GM19238 (cell line): Measurements from ENCODE around the gene IQCK.
"Not testable (repeated sequence)": the region's sequence is repeated elsewhere in the genome, so short reads cannot be mapped to it uniquely, and the experiment has no call there.

Experiments
- DNase-seq: peaks from one replicate; pipeline ENCODE4 v3.0.0; 2011; ENCODE audit warnings: low spot score; ENCODE audit not compliant: insufficient read length

IQCK gene

DNA sequence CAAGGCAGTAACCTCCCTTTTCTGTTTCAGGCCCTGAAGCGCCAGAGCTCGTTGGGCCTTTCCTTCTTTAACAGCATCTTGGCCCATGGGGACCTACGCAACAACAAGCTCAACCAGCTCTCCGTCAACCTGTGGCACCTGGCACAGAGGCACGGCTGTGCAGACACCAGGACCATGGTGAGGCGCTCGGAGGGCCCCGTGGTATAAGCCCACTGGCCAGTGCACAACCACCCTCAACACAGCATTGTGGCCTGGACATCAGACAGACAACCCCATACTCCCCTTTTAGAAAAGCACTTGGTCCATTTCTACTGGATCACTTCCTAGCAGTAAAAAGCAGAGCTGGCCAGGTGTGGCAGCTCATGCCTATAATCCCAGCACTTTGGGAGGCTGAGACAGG is 18.6 kb upstream of the IQCK start:
- DNase-seq: no peak

DNA sequence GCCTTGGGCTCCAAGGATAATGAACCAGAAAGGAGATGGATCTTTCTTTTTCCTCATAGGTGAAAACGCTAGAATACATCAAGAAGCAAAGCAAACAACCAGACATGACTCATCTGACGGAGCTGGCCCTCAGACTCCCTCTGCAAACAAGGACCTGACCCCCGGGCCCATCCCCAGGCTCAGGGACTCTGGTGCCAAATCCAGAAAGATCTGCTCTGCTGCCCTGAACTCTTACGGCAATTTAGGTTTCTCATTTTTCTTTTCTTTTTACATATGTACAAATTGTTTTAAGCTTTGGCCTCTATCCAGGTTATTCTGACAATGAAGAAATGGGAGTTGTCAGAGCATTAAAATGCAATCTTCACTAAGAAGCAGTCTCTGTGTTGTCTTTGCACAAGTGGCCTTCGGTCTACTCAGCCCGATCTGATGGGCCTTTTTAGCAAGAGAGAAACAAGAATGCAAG is 17.7 kb upstream of the IQCK start:
- no peak for DNase-seq

DNA sequence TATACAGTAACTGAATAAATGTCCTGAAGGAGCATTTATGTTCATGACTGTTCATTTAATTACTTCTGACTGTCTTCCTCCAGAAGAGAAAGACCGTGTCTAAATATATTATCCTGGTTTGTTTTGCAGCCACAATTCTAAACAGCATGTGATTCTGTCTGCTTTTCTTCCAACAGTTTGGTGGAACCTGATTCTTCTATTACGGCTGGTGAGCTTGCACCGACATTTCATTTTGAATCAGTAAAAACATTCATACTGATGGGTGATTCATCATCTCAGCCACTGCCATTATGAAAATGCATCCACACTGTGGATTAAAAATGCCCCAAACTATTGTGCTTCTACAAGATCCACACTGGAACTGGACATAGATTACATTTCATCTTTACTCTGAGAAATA is 17.0 kb upstream of the IQCK start:
- DNase-seq: no peak

DNA sequence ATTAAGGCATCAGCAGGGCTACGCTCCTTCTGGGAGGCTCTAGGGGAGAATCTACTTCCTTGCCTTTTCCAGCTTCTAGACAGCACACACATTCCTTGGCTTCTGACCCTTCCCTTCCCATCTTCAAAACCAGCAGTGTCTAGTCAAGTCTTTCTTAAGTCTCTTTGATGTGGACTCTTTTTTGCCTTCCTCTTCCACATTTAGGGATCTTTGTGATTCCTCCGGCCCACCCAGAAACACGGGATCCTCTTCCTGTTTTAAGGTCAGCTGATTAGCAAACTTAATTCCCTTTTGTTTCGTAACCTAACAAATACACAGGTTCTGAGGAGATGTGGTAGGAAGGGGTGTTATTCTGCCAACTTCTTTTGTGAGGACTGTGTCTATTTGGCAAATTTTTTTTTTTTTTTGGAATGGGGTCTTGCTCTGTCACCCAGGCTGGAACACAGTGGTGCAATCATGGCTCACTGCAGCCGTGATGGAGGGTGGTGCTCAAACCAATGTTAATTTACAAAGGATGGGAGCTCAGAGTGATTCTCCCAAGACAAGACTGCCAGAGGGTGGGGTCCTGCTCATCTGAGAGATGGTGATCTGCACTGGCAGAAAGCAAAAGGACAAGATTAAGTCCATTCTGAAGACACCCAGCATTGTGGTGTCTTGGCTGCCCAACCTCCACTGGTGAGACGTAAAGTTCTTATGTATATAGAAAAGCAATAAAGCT is 14.7 kb upstream of the IQCK start:
- no peak for DNase-seq

DNA sequence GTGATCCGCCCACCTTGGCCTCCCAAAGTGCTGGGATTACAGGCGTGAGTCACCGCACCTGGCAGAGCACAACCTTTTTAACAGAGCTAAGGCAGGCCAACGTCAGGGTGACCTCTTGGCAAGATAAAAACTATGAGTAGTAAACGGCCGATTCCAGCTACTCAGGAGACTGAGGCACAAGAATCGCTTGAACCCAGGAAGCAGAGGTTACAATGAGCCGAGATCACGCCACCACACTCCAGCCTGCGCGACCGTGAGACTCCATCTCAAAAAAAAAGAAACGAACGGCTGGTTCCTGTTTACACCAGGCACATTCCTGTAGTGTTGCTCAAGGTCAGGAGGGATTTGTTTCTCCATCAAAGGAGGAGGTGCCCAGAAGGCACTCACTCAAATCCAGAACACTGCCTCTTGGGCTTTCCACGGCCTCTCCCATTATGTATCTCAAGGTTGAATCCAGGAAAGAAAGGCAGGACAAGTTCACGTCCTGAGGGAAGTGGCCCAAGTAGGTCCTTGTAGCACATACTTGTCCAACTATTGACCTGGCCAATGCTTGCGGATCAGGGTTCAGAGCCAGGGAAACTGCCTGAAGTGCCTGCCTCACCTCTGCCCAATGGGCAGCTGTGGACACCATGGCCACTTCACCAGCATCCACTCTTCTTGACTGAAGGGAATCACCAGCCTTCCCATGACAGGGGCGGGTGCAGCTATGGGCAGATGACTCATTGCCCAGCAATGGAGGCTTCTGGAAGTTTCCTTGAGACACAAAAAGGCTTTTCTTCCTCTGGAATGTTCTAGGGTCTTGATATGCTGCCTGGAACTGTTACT is 13.5 kb upstream of the IQCK start:
- DNase-seq: no peak

DNA sequence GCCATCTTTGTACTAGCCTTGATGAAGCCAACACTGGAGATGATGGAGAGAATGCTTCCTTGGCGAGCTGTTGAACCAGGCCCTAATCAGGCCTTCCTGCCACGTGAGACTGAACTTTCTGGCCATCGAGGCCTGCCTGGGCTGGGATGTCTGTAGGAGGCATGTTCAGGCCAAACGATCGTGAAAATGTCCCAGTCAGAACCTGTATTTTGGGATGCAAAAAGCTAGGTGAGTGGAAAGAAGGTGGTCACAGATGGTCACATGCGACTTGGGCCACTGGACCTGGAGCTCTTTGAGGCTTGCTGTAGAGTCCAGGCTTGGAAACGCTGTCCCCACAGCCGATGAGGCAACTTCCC is 12.9 kb upstream of the IQCK start:
- no peak for DNase-seq

DNA sequence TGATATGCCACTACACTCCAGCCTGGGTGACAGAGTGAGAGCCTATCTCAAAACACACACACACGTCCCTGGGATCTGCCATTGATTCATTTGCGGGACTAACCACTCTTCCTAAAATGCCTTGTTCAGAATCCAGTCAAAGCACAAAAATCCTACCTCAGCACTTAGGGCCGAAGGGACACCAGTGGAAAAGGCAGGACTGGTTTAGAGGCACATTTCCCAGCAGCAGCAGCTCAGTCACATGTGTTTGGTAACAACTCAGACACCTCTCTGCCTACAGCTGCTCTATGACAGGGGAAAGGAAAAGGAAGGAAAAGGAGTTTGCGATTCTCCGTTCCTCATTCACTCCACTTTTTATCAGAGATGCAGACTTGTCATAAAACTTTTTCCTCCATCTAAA is 12.2 kb upstream of the IQCK start:
- no peak for DNase-seq

DNA sequence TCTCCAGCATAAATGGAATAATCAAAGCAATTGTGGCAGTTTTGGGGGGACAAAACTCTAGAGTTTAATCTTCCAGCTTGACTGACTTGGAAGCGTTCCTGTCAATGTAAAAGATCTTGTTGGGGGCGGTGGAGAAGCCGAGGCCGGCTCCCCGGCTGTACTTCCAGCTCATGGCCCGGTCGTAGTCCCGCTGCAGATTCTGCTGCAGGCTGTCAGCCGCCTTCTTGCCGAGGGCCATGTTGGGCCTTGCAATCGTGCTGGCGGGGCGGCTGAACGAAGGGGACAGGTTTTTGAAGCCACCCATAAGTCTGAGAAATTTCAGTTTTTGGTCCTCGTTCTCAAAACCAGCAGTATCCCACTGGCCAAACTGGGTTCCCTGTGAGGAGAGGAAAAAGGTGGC is 11.2 kb upstream of the IQCK start:
- DNase-seq: no peak

DNA sequence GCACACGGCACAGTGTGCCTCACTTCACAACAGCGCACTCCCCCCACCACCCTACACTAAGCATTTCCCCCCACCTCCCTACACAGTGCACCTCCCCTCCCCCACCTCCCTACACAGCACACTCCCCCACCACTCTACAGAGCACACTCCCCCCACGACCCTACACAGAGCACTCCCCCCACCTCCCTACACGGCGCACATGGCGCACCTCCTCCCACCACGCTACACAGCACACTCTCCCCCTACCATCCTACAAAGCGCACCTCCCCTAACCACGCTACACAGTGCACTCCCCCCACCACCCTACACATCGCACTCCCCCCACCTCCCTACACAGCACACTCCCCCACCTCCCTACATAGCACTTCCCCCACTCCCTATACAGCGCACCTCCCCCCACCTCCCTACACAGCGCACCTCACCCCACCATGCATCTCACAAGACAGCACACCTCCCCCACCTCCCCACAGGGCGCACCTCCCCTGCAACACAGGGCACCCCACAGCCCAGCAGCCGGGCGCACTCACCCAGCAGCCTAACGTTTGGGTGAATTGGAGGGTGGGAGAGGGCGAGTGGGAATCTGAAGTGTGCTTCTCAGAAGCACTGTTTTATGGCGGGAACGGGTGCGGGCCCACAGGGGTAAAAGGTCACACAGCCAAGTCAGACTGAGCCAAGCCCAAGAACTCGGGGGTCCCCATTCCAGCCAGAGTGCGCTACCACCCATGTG is 10.3 kb upstream of the IQCK start:
- DNase-seq: no peak

DNA sequence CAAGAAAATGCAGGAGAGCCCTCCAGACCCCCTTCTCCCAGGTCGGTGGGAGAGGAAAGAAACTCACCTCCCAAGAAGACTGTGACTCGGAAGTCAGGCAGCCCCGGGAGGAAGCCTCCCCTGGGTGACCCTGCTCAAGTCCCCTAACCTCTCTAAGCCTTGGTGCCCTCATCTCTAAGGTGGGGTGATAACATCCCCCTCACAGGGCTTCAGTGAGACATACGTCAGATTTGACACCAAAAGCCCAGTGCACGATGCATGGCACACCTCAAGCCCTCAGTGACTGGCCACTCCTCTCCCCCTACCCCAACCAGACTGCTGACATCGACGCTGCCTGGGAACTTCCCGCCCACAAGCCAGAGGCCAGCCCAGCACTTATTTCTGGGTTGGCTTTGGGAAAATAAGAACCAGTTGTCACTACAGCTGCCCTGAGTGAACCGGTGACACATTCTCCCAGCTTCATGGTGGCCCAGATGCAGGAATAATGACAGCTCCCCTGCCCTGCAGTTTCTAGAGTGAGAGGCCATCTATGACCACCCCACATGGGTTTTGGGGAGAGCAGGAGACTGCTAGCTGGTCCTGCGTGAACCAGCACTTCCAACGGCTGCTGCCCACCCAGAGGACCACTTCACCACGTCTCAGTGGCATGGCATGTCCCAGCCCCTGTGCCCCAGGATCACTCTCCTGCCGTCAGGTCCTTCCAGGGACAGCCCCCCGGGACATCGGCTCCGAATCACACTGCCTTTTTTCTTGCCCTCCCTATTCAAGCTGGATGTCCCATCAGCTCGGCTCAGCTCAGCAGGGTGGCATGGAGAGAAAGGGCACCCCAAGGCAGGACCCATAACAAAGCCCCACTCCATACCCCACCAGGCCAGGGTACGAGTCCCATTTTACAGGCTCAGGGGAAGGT is 9.5 kb upstream of the IQCK start:
- DNase-seq: no peak

DNA sequence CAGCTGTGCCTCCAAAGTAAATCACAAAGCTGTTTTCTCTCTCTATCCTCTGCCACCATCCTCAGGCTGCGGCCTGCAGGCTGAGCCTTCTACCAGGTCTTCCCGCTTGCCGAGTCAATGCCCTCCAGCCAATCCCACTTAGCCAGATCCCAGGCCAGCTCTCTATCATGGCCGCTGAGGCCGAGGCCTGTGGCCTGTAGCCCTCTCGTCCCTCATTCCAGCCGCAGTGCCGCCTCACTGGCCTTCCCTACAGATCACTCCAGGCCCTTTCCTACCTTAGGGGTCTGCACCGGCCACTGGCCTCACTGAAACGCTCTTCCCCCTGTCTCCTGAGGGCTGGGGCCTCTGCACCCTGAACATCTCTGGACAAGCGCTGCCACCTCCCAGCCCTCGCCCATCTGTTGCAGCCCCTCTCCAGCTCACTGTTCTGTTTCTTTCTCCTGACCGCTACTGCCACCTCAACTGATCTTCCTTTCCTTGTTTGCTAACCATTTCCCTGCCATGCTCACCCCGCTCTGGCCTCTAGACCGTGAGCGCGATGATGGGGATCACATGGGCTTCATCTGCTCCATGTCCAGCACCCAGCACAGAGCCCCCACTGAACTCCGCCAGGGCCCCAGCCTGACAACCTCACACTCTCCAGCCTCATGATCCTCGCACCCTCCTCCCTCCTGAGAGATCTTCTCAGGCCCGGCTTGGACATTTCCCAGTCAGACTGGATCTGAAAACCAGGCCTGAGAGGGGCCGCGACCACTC is 8.5 kb upstream of the IQCK start:
- DNase-seq: no peak

DNA sequence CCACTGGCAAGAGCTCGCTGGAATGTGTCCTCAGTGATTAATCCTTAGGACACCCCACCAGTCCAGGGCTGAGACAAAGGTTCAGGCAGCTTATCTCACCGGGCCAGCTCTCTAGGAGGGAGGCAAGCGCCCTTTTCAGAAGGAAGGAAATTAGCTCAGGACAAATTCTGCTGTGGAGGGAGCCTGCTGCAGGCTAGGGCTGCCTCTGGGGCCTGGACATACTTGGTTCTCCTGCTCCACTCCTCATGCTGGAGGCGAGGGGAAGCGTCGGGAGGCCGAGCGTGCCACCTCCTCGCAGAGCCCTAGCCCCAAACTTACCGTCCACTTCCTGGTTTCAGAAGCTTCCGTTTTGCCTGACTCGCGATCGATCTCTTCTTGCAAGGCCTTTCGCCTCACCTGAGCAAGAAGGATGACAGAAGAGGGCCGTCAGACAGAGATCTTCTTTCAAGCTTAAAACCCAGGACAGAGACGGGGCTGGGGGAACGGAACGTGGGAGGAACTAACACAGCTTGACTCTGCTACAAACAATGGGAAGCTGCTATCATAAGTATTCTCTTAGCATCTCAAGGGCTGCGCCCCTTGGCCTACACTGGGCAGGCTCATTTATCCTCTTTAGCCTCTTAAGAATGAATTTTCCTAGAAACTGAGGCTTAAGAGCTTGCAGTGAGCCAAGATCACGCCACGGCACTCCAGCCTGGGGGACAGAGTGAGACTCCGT is 7.7 kb upstream of the IQCK start:
- no peak for DNase-seq

DNA sequence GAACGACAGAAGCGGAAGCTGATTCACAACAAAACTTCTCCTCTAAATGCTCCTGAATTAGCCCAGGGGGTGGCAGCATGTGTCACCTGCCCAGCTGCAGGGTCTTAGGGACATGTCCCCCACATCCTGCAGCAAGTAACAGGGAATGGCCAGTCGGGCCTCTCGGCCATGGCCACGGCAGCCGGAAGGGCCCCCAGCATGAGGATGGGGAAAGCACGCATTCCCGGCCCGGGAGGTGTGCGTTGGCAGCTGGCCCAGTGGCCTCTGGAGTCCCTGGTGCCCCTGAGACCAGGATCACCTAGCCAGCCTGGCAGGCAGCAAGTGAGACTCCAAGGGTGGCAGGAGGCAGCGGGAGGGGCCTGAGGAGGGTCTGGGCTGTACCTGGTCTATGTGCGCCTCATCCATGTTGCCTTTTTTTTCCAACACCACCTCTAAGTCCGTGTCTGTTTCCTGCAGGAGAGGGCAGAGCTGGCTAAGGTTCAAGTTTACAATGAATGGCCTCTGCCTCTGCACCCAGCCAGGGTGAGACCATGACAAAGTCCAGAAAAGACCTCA is 7.0 kb upstream of the IQCK start:
- DNase-seq: no peak

DNA sequence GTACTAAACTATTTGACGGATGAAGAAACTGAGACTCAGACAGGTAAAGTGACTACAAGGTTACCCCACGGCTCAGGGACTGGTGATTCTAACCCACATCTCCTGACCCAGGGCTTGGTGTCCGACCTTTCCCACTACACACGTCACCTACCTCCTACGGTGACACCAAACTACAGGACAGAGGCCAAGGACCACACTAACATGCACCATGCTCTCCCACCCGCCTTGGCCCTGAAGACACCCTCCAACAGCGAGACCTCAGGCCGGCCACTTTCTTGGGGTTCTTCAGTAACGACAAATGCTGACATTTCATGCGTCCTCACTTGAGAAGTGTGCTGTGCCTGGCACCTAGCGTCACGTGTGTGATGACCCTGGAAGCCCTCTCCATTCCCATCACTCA is 6.4 kb upstream of the IQCK start:
- DNase-seq: no peak

DNA sequence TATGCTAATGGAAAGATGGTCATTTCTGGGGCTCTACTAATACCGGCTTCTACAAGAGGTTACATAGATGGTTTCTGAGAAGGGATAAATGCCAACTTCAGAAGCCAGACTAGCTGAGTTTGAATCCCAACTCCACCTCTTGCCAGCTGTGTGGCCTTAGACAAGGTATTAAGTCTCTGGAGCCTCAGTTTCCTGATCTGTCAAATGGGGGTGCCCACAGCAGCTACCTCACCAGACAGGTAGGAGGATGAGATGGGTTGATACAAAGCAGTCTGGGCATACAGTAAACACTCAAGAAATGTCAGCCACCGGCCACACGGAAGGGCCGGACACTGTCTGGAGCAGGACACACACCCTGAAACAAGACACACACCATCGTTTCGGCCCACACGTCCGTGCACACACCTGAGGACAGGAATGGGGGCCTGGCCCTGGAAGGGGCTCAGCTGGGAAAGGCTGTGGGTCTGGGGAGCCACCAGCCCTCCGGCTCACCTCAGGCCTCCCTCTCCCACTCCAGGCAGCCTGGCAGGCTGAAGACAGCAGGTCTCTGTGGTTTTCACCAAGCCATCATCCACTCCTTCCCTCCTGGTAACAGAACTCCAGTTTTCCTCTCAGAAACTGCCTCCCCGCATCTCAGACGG is 5.5 kb upstream of the IQCK start:
- no peak for DNase-seq

DNA sequence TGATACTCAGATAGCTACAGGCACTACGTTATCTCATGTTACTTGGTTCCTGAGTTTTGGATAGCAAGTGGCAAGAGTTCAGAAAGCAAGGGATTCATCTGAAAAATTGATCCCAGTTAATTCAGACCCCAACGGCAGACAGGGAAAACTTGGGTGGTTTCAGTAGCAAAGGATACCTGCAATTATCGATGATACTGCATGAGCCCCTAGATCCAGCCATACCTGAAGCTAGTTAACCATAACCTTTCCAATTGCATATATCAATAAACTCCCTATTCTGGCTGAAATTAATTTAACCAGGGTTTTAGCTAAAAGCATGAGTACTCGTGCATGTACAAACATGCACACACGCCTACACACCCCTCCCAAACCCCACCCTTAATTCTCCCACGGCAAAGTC is 4.4 kb upstream of the IQCK start:
- no peak for DNase-seq

DNA sequence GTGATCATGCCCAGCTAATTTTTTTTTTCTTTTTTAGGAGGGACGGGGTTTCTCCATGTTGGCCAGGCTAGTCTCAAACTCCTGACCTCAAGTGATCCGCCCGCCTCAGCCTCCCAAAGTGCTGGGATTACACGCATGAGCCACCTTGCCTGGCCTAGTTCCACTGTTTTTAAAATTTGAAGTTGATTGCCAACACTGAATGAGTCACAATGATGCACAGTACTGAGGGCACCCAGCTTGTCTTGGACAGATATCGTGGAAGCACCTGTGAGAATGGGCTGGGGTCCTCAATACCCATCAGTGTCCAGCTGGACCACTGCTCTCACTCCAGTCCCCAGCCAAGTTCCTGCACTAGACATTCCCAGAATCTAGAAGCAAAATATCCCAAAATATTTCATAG is 2.5 kb upstream of the IQCK start:
- DNase-seq: no peak

DNA sequence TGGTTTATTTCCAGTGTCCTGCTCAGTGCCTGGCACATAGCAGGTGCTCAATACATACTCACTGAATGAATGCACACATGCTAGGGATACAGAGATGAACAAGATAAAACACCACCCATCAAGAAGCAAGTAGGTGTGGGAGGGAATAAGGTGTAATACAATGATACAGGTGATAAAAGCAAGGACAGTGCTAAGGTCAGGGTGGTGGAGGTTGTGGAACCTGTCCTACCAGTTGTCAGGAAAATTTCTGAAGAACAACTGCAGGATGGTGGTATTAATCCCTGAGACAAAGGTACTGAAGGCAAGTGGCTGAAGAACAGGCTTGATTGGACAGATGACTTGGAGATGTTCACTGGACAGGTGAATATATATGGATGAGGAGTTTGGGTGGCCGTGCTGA is 1.9 kb upstream of the IQCK start:
- no peak for DNase-seq

DNA sequence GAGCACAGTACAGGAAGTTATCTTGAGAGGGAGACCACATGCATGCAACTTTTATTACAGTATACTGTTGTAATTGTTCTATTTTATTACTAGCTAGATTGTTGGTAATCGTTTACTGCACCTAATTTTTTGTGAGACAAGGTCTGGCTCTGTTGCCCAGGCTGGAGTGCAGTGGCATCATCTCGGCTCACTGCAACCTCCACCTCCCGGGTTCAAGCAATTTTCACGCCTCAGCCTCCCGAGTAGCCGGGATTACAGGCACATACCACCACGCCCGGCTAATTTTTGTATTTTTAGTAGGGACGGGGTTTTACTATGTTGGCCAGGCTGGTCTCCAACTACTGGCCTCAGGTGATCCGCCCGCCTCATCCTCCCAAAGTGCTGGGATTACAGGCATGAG is 1.3 kb upstream of the IQCK start:
- DNase-seq: not testable (repeated sequence)
